GM23248 (cell line): ENCODE measurements around the gene TMEM178B. TPM values are rescaled to one million over a fixed set of nuclear protein-coding genes. Genes with fewer than 3 reads are reported as not detected.

ENCODE experiments used
- DNase-seq: peaks from one replicate; pipeline ENCODE4 v3.0.0-alpha.2; 2015
- H2AFZ ChIP-seq: fragments of 200-600 bp; sonication (generic); 2 replicates; pipeline ENCODE4 v1.6.1; 2016; ENCODE audit warnings: antibody characterized with exemption
- H3F3A ChIP-seq: fragments of 200-600 bp; sonication (generic); 2 replicates; pipeline ENCODE4 v1.6.1; 2016; ENCODE audit warnings: mild to moderate bottlenecking, antibody characterized with exemption, mixed run types; ENCODE audit not compliant: insufficient read depth
- H3K27ac ChIP-seq: fragments of 200-600 bp; sonication (generic); 2 replicates; pipeline ENCODE4 v1.5.1; 2016; ENCODE audit warnings: mild to moderate bottlenecking
- H3K27me3 ChIP-seq: fragments of 200-600 bp; sonication (generic); replicated peaks from 2 replicates; pipeline ENCODE4 v1.6.1; 2016; ENCODE audit warnings: mild to moderate bottlenecking; ENCODE audit not compliant: insufficient read depth
- H3K36me3 ChIP-seq: fragments of 200-600 bp; sonication (generic); 2 replicates; pipeline ENCODE4 v1.6.1; 2016; ENCODE audit warnings: low read depth, mild to moderate bottlenecking
- H3K4me1 ChIP-seq: fragments of 200-600 bp; sonication (generic); 2 replicates; pipeline ENCODE4 v1.6.1; 2016; ENCODE audit warnings: mild to moderate bottlenecking; ENCODE audit not compliant: insufficient read depth
- H3K4me2 ChIP-seq: fragments of 200-600 bp; sonication (generic); one replicate; pipeline ENCODE4 v1.6.1; 2016; ENCODE audit warnings: mild to moderate bottlenecking; ENCODE audit not compliant: unreplicated experiment
- H3K4me3 ChIP-seq: fragments of 200-600 bp; sonication (generic); 2 replicates; pipeline ENCODE4 v1.5.1; 2016; ENCODE audit warnings: mild to moderate bottlenecking
- H3K79me2 ChIP-seq: fragments of 200-600 bp; sonication (generic); 2 replicates; pipeline ENCODE4 v1.6.1; 2016; ENCODE audit warnings: mild to moderate bottlenecking; ENCODE audit not compliant: insufficient read depth
- H3K9ac ChIP-seq: fragments of 200-600 bp; sonication (generic); 2 replicates; pipeline ENCODE4 v1.6.1; 2016; ENCODE audit warnings: mild to moderate bottlenecking
- H3K9me2 ChIP-seq: fragments of 200-600 bp; sonication (generic); 2 replicates; pipeline ENCODE4 v1.6.1; 2016; ENCODE audit warnings: mixed run types, mild to moderate bottlenecking, moderate library complexity; ENCODE audit not compliant: insufficient read depth
- H3K9me3 ChIP-seq: fragments of 200-600 bp; sonication (generic); one replicate; pipeline ENCODE4 v1.6.1; 2017; ENCODE audit warnings: low read depth
- H4K20me1 ChIP-seq: fragments of 200-600 bp; sonication (generic); 2 replicates; pipeline ENCODE4 v1.6.0; 2016; ENCODE audit not compliant: insufficient read depth
- EZH2 ChIP-seq: fragments of 200-600 bp; sonication (generic); IDR thresholded peaks from 2 replicates; pipeline ENCODE4 v1.6.1; 2018; ENCODE audit warnings: antibody characterized with exemption, mild to moderate bottlenecking; ENCODE audit not compliant: insufficient read depth, poor library complexity, severe bottlenecking
- EZH2phosphoT487 ChIP-seq: fragments of 200-600 bp; sonication (generic); IDR thresholded peaks from 2 replicates; pipeline ENCODE4 v1.6.1; 2018; ENCODE audit warnings: antibody characterized with exemption, moderate library complexity, mild to moderate bottlenecking, low read depth; ENCODE audit not compliant: insufficient read depth
- WGBS, 2 experiments: methylation state at CpG; one replicate each; pipeline ENCODE4 v1.1.6; 2015 to 2017; ENCODE audit warnings: low lambda C conversion rate in 2 of 2, low coverage in 1 of 2; ENCODE audit errors: missing lambda C conversion rate in 2 of 2; 5-methylcytosine and 5-hydroxymethylcytosine counted together
- in situ Hi-C: fragments of 300-500 bp; cut with MboI; formaldehyde crosslinking; loops from 2 replicates; pipeline ENCODE4 v1.15.0; 2020
- polyA plus RNA-seq: library from polyadenylated mRNA; unstranded; fragments of >200 nt; fragmentation: Nextera tagmentation; extraction: Ambion mirVana; gene quantifications from 2 replicates; pipeline ENCODE4 v1.2.1, GENCODE V29; 2016
- total RNA-seq: library from RNA; depleted of rRNA; stranded (reverse); fragments of >200 nt; shearing (Covaris generic); gene quantifications from 2 replicates; pipeline ENCODE4 v1.2.3, GENCODE V29; 2014

TMEM178B gene
- total and polyA plus RNA-seq, 2 experiments from 2014 or later = 0.05 to 0.22 TPM

GRCh38 chr7:141154131-141154732 is 80.4 kb downstream of the TMEM178B start:
- H3K9ac ChIP-seq = no peak overlapping the region
- WGBS, 2 experiments = 17 to 22% methylated on average over 6 of the region's 6 CpGs
- H3K79me2 ChIP-seq = no peaks in the 10 kb centered on the region
- no peaks in the 10 kb centered on the region for H3K9me2 ChIP-seq
- no peak overlapping the region for H3K27ac ChIP-seq
- no peak overlapping the region for H2AFZ ChIP-seq
- no peak for DNase-seq
- H3K9me3 ChIP-seq = no peaks in the 10 kb centered on the region
- in situ Hi-C loops = no loop called here
- TF ChIP-seq EZH2 = no peak
- no peak for TF ChIP-seq EZH2phosphoT487
- no peak overlapping the region for H3K4me2 ChIP-seq
- no peaks in the 10 kb centered on the region for H4K20me1 ChIP-seq
- no peaks in the 10 kb centered on the region for H3F3A ChIP-seq
- peaks cover 3% of the 10 kb centered on the region; the same call in 1 of the 2 replicates for H3K4me1 ChIP-seq
- no peaks in the 10 kb centered on the region for H3K27me3 ChIP-seq
- H3K4me3 ChIP-seq = no peak overlapping the region
- no peaks in the 10 kb centered on the region for H3K36me3 ChIP-seq

GRCh38 chr7:141156407-141156806 is 82.5 kb downstream of the TMEM178B start:
- no peak overlapping the region for H2AFZ ChIP-seq
- H4K20me1 ChIP-seq = no peaks in the 10 kb centered on the region
- peaks cover 3% of the 10 kb centered on the region; the same call in 1 of the 2 replicates for H3K4me1 ChIP-seq
- H3K79me2 ChIP-seq = no peaks in the 10 kb centered on the region
- no peak for TF ChIP-seq EZH2
- no peak for TF ChIP-seq EZH2phosphoT487
- H3K9me2 ChIP-seq = no peaks in the 10 kb centered on the region
- H3K4me3 ChIP-seq = no peak overlapping the region
- H3K9me3 ChIP-seq = no peaks in the 10 kb centered on the region
- no peaks in the 10 kb centered on the region for H3F3A ChIP-seq
- H3K27me3 ChIP-seq = no peaks in the 10 kb centered on the region
- H3K4me2 ChIP-seq = no peak overlapping the region
- 24 to 26% methylated on average over 4 of the region's 4 CpGs for WGBS, 2 experiments
- in situ Hi-C loops = no loop called here
- H3K9ac ChIP-seq = no peak overlapping the region
- H3K36me3 ChIP-seq = no peaks in the 10 kb centered on the region
- DNase-seq = no peak
- no peak overlapping the region for H3K27ac ChIP-seq

GRCh38 chr7:141157138-141157765 is 83.4 kb downstream of the TMEM178B start:
- no peak overlapping the region for H2AFZ ChIP-seq
- no peak overlapping the region for H3K4me3 ChIP-seq
- H3K36me3 ChIP-seq = no peaks in the 10 kb centered on the region
- no peaks in the 10 kb centered on the region for H3F3A ChIP-seq
- TF ChIP-seq EZH2 (no peak), EZH2phosphoT487 (no peak)
- 48% methylated on average over 16 of the region's 16 CpGs for WGBS, 2 experiments
- H3K9me2 ChIP-seq = no peaks in the 10 kb centered on the region
- H3K9me3 ChIP-seq = no peaks in the 10 kb centered on the region
- no peak for DNase-seq
- no peak overlapping the region for H3K4me2 ChIP-seq
- H4K20me1 ChIP-seq = no peaks in the 10 kb centered on the region
- in situ Hi-C loops = no loop called here
- H3K79me2 ChIP-seq = no peaks in the 10 kb centered on the region
- H3K27ac ChIP-seq = no peak overlapping the region
- peaks cover 3% of the 10 kb centered on the region; the same call in 1 of the 2 replicates for H3K4me1 ChIP-seq
- no peaks in the 10 kb centered on the region for H3K27me3 ChIP-seq
- no peak overlapping the region for H3K9ac ChIP-seq

- Histone ChIP-seq H3K4me2 (no peak overlapping the region), H3K4me3 (no peak overlapping the region), H3K79me2 (no peaks in the 10 kb centered on the region), H4K20me1 (no peaks in the 10 kb centered on the region), H3K9me3 (no peaks in the 10 kb centered on the region), H3K27me3 (no peaks in the 10 kb centered on the region), H3K9ac (no peak overlapping the region), H3K36me3 (no peaks in the 10 kb centered on the region), H3K9me2 (no peaks in the 10 kb centered on the region), H3F3A (no peaks in the 10 kb centered on the region), H3K27ac (no peak overlapping the region), H3K4me1 (peaks cover 3% of the 10 kb centered on the region; the same call in 1 of the 2 replicates), H2AFZ (no peak overlapping the region)
- WGBS, 2 experiments = 27 to 33% methylated on average over 4 of the region's 4 CpGs
- in situ Hi-C loops = no loop called here
- peak; percentile 81 for DNase-seq
- TF ChIP-seq EZH2phosphoT487 = no peak
- no peak for TF ChIP-seq EZH2
These were observed 84.7 kb downstream of the TMEM178B start for GRCh38 chr7:141158561-141158960.
